AG04449 (cell line): ENCODE results near the gene DGKB.
"Not testable (repeated sequence)": the region's sequence is repeated elsewhere in the genome, so short reads cannot be mapped to it uniquely, and the experiment has no call there.

ENCODE experiments used
- CTCF ChIA-PET: fragments of 350-600 bp; formaldehyde crosslinking; extraction: SDS; loops from one replicate; lab custom pipeline; 2021; ENCODE audit warnings: antibody characterized with exemption; lab: Yijun Ruan, JAX
- POLR2A ChIA-PET: fragments of 400-600, 350-600 bp; formaldehyde crosslinking; extraction: SDS; loops from one replicate; lab custom pipeline; 2020; ENCODE audit warnings: antibody characterized with exemption, inconsistent platforms; lab: Yijun Ruan, JAX
- DNase-seq: peaks from one replicate; pipeline ENCODE4 v3.0.0-alpha.2; 2010; ENCODE audit warnings: low read depth, low spot score
- H3K4me3 ChIP-seq: 2 replicates; pipeline ENCODE4 v1.5.1; 2011; ENCODE audit warnings: low read depth, mild to moderate bottlenecking, control low read depth, low read length
- CTCF ChIP-seq: IDR thresholded peaks from one replicate; pipeline ENCODE4 v1.5.1; 2011; ENCODE audit warnings: mild to moderate bottlenecking, moderate library complexity, low read length, control low read depth, inconsistent platforms; ENCODE audit not compliant: insufficient read depth; ENCODE audit errors: missing control alignments

Gene DGKB

GRCh38 chr7:14286036-14286435, 616.5 kb downstream of the DGKB start:
- no peak for TF ChIP-seq CTCF
- CTCF ChIA-PET: no interaction called here
- no peak for DNase-seq
- POLR2A ChIA-PET: no interaction called here
- no peak overlapping the region for H3K4me3 ChIP-seq

- H3K4me3 ChIP-seq, DNase-seq, POLR2A ChIA-PET, CTCF ChIA-PET: not testable (repeated sequence)
These were observed 623.3 kb downstream of the DGKB start for GRCh38 chr7:14279065-14279871.

- POLR2A ChIA-PET: no interaction called here
- no peak for DNase-seq
- CTCF ChIA-PET: no interaction called here
- TF ChIP-seq CTCF: no peak
- H3K4me3 ChIP-seq: no peak overlapping the region
These were observed 627.2 kb downstream of the DGKB start for GRCh38 chr7:14275356-14275755.

- ChIA-PET POLR2A (no interaction called here), CTCF (no interaction called here)
- no peak for TF ChIP-seq CTCF
- H3K4me3 ChIP-seq: no peak overlapping the region
- DNase-seq: no peak
These were observed 631.1 kb downstream of the DGKB start for GRCh38 chr7:14271441-14271840.

GRCh38 chr7:14270099-14270498, 632.5 kb downstream of the DGKB start:
- ChIA-PET POLR2A (no interaction called here), CTCF (no interaction called here)
- H3K4me3 ChIP-seq: no peak overlapping the region
- no peak for TF ChIP-seq CTCF
- no peak for DNase-seq

- TF ChIP-seq CTCF: no peak
- DNase-seq: no peak
- CTCF ChIA-PET: no interaction called here
- POLR2A ChIA-PET: no interaction called here
- no peak overlapping the region for H3K4me3 ChIP-seq
These were observed 642.5 kb downstream of the DGKB start for GRCh38 chr7:14260011-14260410.

- no peak for DNase-seq
- H3K4me3 ChIP-seq: no peak overlapping the region
- no peak for TF ChIP-seq CTCF
- CTCF ChIA-PET: no interaction called here
- POLR2A ChIA-PET: no interaction called here
These were observed 643.7 kb downstream of the DGKB start for GRCh38 chr7:14258861-14259260.
